Measurements from ENCODE around the gene PFKFB2. TPM values are rescaled to one million over a fixed set of nuclear protein-coding genes. Genes with fewer than 3 reads are reported as not detected.

PFKFB2 gene
- 1.3 TPM in 2 replicates for total RNA-seq

GRCh38 chr1:207052911-207053769, at the start of gene PFKFB2:
Gene PFKFB2, plus strand, starts transcription at chr1:207053275. Its CDS starts 1,443 bp downstream, at chr1:207054718.

GRCh38 chr1:207032528-207033017, 20.5 kb upstream of the PFKFB2 start, which contains the start of gene C1orf116:
Gene C1orf116, minus strand, starts transcription at chr1:207032756. Its CDS starts 5,158 bp downstream, at chr1:207027598.

GRCh38 chr1:207051191-207051943, 1.7 kb upstream of the PFKFB2 start, which contains the start of gene YOD1:
Gene YOD1, minus strand, starts transcription at chr1:207051208. Its CDS starts 178 bp downstream, at chr1:207051030.

GRCh38 chr1:207088701-207089626, 35.9 kb downstream of the PFKFB2 start, which contains the start of gene C4BPB:
Gene C4BPB, plus strand, starts transcription at chr1:207088860. Its CDS starts 672 bp downstream, at chr1:207089532.

GRCh38 chr1:207103892-207104373, 50.9 kb downstream of the PFKFB2 start, which contains the start of gene C4BPA:
Gene C4BPA, plus strand, starts transcription at chr1:207104233. Its CDS starts 8,793 bp downstream, at chr1:207113026.

Other genes with a start within 250 kb of the PFKFB2 start
- gene IL20, start 187.7 kb upstream of the PFKFB2 start, total RNA-seq = not detected in 2 replicates
- 0.34 and 0.45 TPM in 2 replicates for gene IL24, start 155.8 kb upstream of the PFKFB2 start, total RNA-seq
- gene FCMR, start 131.3 kb upstream of the PFKFB2 start, total RNA-seq = 1.0 and 1.2 TPM in 2 replicates
- not detected in 2 replicates for gene PIGR, start 106.8 kb upstream of the PFKFB2 start, total RNA-seq
- gene FCAMR, start 82.8 kb upstream of the PFKFB2 start, total RNA-seq = not detected in 2 replicates
- gene C1orf116, start 20.5 kb upstream of the PFKFB2 start, total RNA-seq = under 0.01 and 0.15 TPM in 2 replicates
- 2.5 and 2.9 TPM in 2 replicates for gene YOD1, start 2.1 kb upstream of the PFKFB2 start, total RNA-seq
- not detected in 2 replicates for gene C4BPB, start 35.6 kb downstream of the PFKFB2 start, total RNA-seq
- not detected in 2 replicates for gene C4BPA, start 51.0 kb downstream of the PFKFB2 start, total RNA-seq